Thyroid gland (tissue), 4 donors: ENCODE results near the gene ANOS1.

Source experiments
- CTCF ChIP-seq, 6 experiments: fragments of 200-600 bp in 3 of 6; fragments of 450-650 bp in 3 of 6; sonication (generic) in 3 of 6; IDR thresholded peaks; one replicate each; pipeline ENCODE4 v1.5.1; 2016 to 2019; ENCODE audit warnings: antibody characterized with exemption in 6 of 6, mild to moderate bottlenecking in 2 of 6, inconsistent platforms in 1 of 6, moderate library complexity in 1 of 6
- POLR2A ChIP-seq, 2 donors: fragments of 450-650 bp; IDR thresholded peaks; one replicate each; pipeline ENCODE4 v1.6.1; 2017; ENCODE audit warnings: antibody characterized with exemption in 2 of 2, mild to moderate bottlenecking in 2 of 2, moderate library complexity in 1 of 2

DNA sequence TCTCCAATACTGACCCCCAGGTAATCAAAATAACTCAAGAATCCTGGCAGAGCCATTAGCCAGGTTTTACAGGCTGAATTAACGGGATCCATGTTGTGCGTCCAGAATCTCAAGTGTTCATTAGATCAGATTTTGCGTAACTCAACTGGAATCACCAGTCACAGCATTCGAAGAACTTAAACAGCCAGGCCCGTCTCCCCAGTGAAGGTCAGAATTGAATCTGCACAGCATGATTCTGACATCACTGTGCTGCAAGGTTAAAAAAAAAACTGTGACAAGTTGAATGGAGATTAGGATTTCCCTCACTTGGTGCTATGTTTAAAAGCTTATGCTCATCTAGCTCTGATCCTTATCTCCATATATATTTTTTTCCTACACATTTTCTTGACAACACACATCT is 96.1 kb downstream of the ANOS1 start:
- TF ChIP-seq CTCF (IDR thresholded peaks at IDR 0.05) = no peak
- TF ChIP-seq POLR2A (IDR thresholded peaks at IDR 0.05) = no peak
